Measurements from ENCODE around the gene NKX3-2.

The NKX3-2 gene

GRCh38 chr4:13580036-13580435, 35.7 kb upstream of the NKX3-2 start:
- no peak for ATAC-seq
- no peak for TF ChIP-seq ZFP30 (CRISPR knock-in tag; IDR thresholded peaks at IDR 0.05)
- no peak for TF ChIP-seq BACH2 (CRISPR knock-in tag; IDR thresholded peaks at IDR 0.05; ENCODE audit: borderline replicate concordance)
- TF ChIP-seq ISL1 (CRISPR knock-in tag; IDR thresholded peaks at IDR 0.05), result no peak
- TF ChIP-seq CSRNP3 (CRISPR knock-in tag; IDR thresholded peaks at IDR 0.05), result no peak
- no peak for TF ChIP-seq PPARA (CRISPR knock-in tag; IDR thresholded peaks at IDR 0.05; ENCODE audit: borderline replicate concordance)
- TF ChIP-seq CREB5 (CRISPR knock-in tag; IDR thresholded peaks at IDR 0.05; ENCODE audit: low read depth), result no peak
- no peak for TF ChIP-seq TOX (CRISPR knock-in tag; IDR thresholded peaks at IDR 0.05; ENCODE audit: borderline replicate concordance)
- no peak for TF ChIP-seq TSHZ2 (CRISPR knock-in tag; IDR thresholded peaks at IDR 0.05)
- no peak for TF ChIP-seq PATZ1 (CRISPR knock-in tag; IDR thresholded peaks at IDR 0.05; ENCODE audit: borderline replicate concordance)
- TF ChIP-seq ZNF565 (CRISPR knock-in tag; conservative IDR thresholded peaks at IDR 0.05; ENCODE audit: low read depth), result no peak
- TF ChIP-seq ZNF70 (CRISPR knock-in tag; IDR thresholded peaks at IDR 0.05), result no peak
- TF ChIP-seq CSDC2 (CRISPR knock-in tag; IDR thresholded peaks at IDR 0.05), result no peak

- ATAC-seq, result no peak
- no peak for TF ChIP-seq ZNF70 (CRISPR knock-in tag; IDR thresholded peaks at IDR 0.05)
- no peak for TF ChIP-seq ESRRG (CRISPR knock-in tag; IDR thresholded peaks at IDR 0.05)
- no peak for TF ChIP-seq TSHZ2 (CRISPR knock-in tag; IDR thresholded peaks at IDR 0.05)
- no peak for TF ChIP-seq CSDC2 (CRISPR knock-in tag; IDR thresholded peaks at IDR 0.05)
- no peak for TF ChIP-seq ISL1 (CRISPR knock-in tag; IDR thresholded peaks at IDR 0.05)
- TF ChIP-seq SNAI2 (CRISPR knock-in tag; IDR thresholded peaks at IDR 0.05), result no peak
- no peak for TF ChIP-seq TCF4 (CRISPR knock-in tag; IDR thresholded peaks at IDR 0.05; ENCODE audit: borderline replicate concordance)
- no peak for TF ChIP-seq GLIS3 (CRISPR knock-in tag; IDR thresholded peaks at IDR 0.05)
- TF ChIP-seq BACH2 (CRISPR knock-in tag; IDR thresholded peaks at IDR 0.05; ENCODE audit: borderline replicate concordance), result no peak
- TF ChIP-seq CSRNP3 (CRISPR knock-in tag; IDR thresholded peaks at IDR 0.05), result no peak
- no peak for TF ChIP-seq ZC3H10 (CRISPR knock-in tag; IDR thresholded peaks at IDR 0.05)
- no peak for TF ChIP-seq ZNF8 (CRISPR knock-in tag; IDR thresholded peaks at IDR 0.05)
- no peak for TF ChIP-seq TOX (CRISPR knock-in tag; IDR thresholded peaks at IDR 0.05; ENCODE audit: borderline replicate concordance)
- no peak for TF ChIP-seq PATZ1 (CRISPR knock-in tag; IDR thresholded peaks at IDR 0.05; ENCODE audit: borderline replicate concordance)
- no peak for TF ChIP-seq OSR1 (CRISPR knock-in tag; IDR thresholded peaks at IDR 0.05)
- no peak for TF ChIP-seq PPARA (CRISPR knock-in tag; IDR thresholded peaks at IDR 0.05; ENCODE audit: borderline replicate concordance)
- no peak for TF ChIP-seq ZNF565 (CRISPR knock-in tag; conservative IDR thresholded peaks at IDR 0.05; ENCODE audit: low read depth)
- no peak for TF ChIP-seq POU6F1 (CRISPR knock-in tag; IDR thresholded peaks at IDR 0.05; ENCODE audit: borderline replicate concordance, low read depth)
- no peak for TF ChIP-seq RARB (CRISPR knock-in tag; IDR thresholded peaks at IDR 0.05)
These were observed 33.4 kb upstream of the NKX3-2 start for GRCh38 chr4:13577660-13578059.
